Measurements from ENCODE around the gene SDK2. TPM values are rescaled to one million over a fixed set of nuclear protein-coding genes. Genes with fewer than 3 reads are reported as not detected.
"Not testable (repeated sequence)": the region's sequence is repeated elsewhere in the genome, so short reads cannot be mapped to it uniquely, and the experiment has no call there.

SDK2 gene
- total RNA-seq, 2 experiments from 2014 or later, result 0.23 to 0.27 TPM

GRCh38 chr17:73324711-73325526, 319.3 kb downstream of the SDK2 start:
- POLR2A ChIA-PET, result no interaction called here

GRCh38 chr17:73324160-73324475, 320.1 kb downstream of the SDK2 start:
- CTCF ChIA-PET, result no interaction called here
- POLR2A ChIA-PET, result no interaction called here

More at GRCh38 chr17:73324711-73325526, 319.3 kb downstream of the SDK2 start:
- CTCF ChIA-PET, result no interaction called here

GRCh38 chr17:73323409-73324159, 320.7 kb downstream of the SDK2 start:
- ChIA-PET CTCF (no interaction called here), POLR2A (no interaction called here)

- CTCF ChIA-PET, result no interaction called here
- POLR2A ChIA-PET, result no interaction called here
These were observed 323.5 kb downstream of the SDK2 start for GRCh38 chr17:73320601-73321264.

- ChIA-PET POLR2A (no interaction called here), CTCF (no interaction called here)
These were observed 324.5 kb downstream of the SDK2 start for GRCh38 chr17:73319766-73320165.

- CTCF ChIA-PET, result no interaction called here
- POLR2A ChIA-PET, result no interaction called here
These were observed 325.4 kb downstream of the SDK2 start for GRCh38 chr17:73318836-73319235.

GRCh38 chr17:73318427-73318813, 325.8 kb downstream of the SDK2 start:
- CTCF ChIA-PET, result no interaction called here
- POLR2A ChIA-PET, result no interaction called here

GRCh38 chr17:73317513-73318426, 326.5 kb downstream of the SDK2 start:
- POLR2A ChIA-PET, result no interaction called here
- CTCF ChIA-PET, result no interaction called here

GRCh38 chr17:73316919-73317505, 327.2 kb downstream of the SDK2 start:
- CTCF ChIA-PET, result no interaction called here

GRCh38 chr17:73315471-73315870, 328.8 kb downstream of the SDK2 start:
- POLR2A ChIA-PET, result no interaction called here
- CTCF ChIA-PET, result no interaction called here

More at GRCh38 chr17:73316919-73317505, 327.2 kb downstream of the SDK2 start:
- POLR2A ChIA-PET, result no interaction called here

GRCh38 chr17:73313526-73314127, 330.6 kb downstream of the SDK2 start:
- CTCF ChIA-PET, result no interaction called here
- POLR2A ChIA-PET, result no interaction called here

- ChIA-PET POLR2A (interaction anchor here (0.6 kb wide), 1 partner anchor 19 kb away, joined by 4 read pairs; no protein-coding TSS in a partner anchor), CTCF (interaction anchor here (0.6 kb wide), 1 partner anchor 110 kb away, joined by 4 read pairs; no protein-coding TSS in a partner anchor)
These were observed 331.4 kb downstream of the SDK2 start for GRCh38 chr17:73312887-73313286.

GRCh38 chr17:73311781-73312641, 332.2 kb downstream of the SDK2 start, which contains the start of gene CDC42EP4:
TSS of gene CDC42EP4 (minus strand) at chr17:73312001. CDS start at chr17:73286500, 25,501 bp downstream.
- ChIA-PET POLR2A (interaction anchor here (0.5 to 1.2 kb wide), 3 partner anchors 18 to 120 kb away, joined by 3 to 4 read pairs (median 3); no protein-coding TSS in a partner anchor), CTCF (interaction anchor here (0.6 to 1.2 kb wide), 2 partner anchors 58 to 111 kb away, joined by 4 to 7 read pairs; no protein-coding TSS in a partner anchor)

GRCh38 chr17:73311428-73311780, 332.8 kb downstream of the SDK2 start:
- POLR2A ChIA-PET, result interaction anchor here (0.5 to 1.2 kb wide), 2 partner anchors 19 to 119 kb away, joined by 3 read pairs; no protein-coding TSS in a partner anchor
- CTCF ChIA-PET, result interaction anchor here (1.0 to 1.4 kb wide), 3 partner anchors 58 to 80 kb away, joined by 4 to 7 read pairs (median 4); a partner anchor contains a TSS

GRCh38 chr17:73309727-73310596, 334.3 kb downstream of the SDK2 start:
- ChIA-PET POLR2A (interaction anchor here (1.2 kb wide), 1 partner anchor 118 kb away, joined by 3 read pairs; no protein-coding TSS in a partner anchor), CTCF (interaction anchor here (1.0 to 1.4 kb wide), 3 partner anchors 60 to 78 kb away, joined by 4 to 7 read pairs (median 4); a partner anchor contains a TSS)

GRCh38 chr17:73308959-73309358, 335.3 kb downstream of the SDK2 start:
- POLR2A ChIA-PET, result not testable (repeated sequence)

More at GRCh38 chr17:73308959-73309358, 335.3 kb downstream of the SDK2 start:
- CTCF ChIA-PET, result not testable (repeated sequence)

All from activated CD8-positive, alpha-beta memory T cell treated with anti-CD3 and anti-CD28 coated beads for 36 hours (primary cell).